Epidermal melanocyte (primary cell): ENCODE measurements around the gene UXS1.
A peak's percentile ranks its signal among the peaks of the same experiment; 100 is the strongest.

Experiments used
- DNase-seq: peaks from one replicate; pipeline ENCODE4 v3.0.0; 2011; ENCODE audit warnings: low spot score; ENCODE audit not compliant: insufficient read length

The UXS1 gene

DNA sequence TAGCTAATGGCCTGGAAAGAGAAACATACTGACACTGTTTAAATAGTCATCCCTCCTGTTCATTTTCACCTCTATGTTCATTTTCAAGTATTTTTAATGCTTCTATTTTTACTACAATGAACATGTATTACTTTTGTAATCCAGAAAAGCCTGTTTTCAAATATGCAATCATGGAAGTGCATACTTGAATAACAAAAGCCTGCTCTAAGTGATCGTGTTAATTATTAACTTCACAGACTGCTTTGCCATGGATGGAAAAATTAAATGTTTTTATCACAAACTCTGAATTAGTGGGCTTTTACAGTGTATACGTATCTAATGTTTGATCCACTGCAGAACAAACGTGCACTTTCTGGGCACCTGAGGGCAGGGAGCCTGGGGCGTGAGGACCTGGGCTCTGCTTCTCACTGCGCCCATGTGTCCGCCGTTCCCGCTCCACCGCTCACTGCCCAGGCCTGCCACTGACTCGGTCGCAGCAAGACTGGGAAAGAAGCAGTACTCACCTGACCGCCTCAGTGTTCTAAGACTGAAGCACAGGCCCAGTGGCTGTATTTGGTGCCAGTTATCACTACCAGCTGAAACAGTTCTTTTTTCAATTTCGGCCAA lies 80.6 kb downstream of the UXS1 start:
- no peak for DNase-seq

DNA sequence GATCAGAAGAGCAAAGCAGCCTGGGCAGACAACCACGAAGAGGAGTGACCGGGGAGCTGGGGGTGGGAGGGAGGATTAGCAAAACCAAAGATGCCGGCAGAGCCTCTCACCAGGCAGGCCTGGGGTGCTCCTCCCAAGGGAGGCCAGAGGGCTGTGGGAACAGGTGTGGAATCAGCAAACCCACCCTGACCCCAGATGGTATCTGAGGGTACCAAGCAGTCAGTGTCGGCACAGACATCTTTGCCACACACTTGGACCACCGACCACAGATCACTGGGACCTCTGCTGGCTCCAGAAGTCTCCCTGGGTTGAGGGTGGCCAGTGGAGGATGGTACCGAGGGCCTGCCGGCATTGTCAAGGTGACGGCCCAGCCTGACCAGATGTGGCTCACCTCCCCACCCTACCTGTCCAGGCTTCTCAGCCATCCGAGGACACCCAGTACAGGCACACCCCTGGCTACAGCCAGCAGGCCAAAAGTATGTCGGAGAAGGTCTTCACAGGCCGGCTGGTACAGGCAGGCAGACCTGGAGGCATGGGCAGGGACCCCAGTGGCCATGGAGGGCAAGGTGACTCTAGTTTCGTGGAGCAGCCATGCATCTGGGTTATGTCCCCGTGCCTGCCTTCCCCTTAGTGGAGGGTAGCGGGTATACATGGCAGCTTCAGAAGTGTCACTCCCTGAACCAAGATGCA lies 82.1 kb downstream of the UXS1 start:
- no peak for DNase-seq

DNA sequence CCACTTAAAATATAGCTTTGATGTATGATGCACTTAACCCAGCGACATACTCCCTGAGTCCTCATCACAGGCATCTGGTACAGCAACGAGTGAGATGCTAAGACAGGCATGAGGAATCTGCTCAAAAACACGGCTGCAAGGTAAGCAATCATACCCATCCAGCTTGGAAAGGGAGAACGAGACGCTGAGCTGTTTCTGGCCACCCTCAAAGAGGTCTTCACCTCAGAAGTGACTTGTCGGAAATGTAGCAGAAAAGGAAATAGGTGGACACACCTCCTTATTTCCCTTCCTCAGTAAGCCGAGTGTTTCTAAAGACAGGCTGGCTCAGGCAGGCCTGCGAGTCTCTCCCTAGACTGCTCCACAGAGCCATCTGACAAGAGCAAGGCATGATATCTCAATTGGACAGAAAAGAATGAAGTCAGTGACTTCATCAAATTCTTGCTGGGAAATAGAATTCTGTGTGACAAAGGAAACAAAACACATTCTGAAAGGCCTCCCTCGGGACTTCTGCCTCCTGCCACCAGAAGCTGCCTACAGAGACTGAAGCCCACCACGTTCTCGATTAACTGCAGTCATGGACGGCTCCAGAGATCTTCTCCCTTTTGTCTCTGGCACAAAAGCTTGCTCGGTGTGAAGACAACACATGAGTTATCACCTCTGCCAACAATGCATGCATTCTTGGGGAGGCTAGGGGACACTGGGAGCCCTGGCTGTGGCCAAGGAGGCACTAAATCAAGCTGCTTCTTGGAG lies 84.3 kb downstream of the UXS1 start:
- DNase-seq, result no peak

DNA sequence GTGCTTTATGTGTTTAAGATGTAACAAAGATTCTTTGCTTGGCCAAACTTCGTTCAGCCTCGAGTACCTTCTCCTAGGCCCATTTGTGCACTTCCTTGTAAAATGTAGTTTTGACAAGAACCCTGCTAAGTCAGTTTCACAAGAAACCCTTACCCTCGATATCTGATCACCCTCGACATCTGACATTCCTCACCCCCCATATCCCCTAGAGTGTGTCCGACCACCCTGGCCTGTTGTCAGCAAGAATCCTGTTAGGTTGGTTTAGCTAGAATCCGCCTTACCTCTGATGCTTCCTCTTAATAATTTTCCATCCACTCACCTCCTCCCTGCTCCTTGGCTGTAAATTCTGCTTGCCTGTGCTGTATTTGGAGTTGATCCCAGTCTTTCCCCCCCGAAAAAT lies 85.3 kb downstream of the UXS1 start:
- DNase-seq, result no peak

DNA sequence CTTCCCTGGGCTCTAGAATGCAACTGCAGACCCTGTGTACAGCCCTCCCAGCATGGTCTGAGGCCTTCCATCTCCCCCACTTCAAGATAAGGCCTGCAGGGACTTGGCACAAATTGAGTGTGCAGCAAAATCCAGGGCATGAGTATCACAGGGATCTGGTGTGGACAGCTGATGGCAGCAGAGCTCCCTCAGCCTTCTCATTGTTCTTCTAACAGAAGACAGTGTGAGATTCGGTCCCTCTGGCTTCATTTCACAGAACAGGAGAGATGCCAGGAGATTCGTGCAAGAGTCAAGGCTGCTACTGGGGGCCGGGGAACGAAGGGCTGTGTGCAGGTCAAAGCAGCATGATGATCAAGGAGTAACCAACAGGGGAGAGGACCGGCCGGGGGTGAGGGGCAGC lies 85.8 kb downstream of the UXS1 start:
- no peak for DNase-seq

DNA sequence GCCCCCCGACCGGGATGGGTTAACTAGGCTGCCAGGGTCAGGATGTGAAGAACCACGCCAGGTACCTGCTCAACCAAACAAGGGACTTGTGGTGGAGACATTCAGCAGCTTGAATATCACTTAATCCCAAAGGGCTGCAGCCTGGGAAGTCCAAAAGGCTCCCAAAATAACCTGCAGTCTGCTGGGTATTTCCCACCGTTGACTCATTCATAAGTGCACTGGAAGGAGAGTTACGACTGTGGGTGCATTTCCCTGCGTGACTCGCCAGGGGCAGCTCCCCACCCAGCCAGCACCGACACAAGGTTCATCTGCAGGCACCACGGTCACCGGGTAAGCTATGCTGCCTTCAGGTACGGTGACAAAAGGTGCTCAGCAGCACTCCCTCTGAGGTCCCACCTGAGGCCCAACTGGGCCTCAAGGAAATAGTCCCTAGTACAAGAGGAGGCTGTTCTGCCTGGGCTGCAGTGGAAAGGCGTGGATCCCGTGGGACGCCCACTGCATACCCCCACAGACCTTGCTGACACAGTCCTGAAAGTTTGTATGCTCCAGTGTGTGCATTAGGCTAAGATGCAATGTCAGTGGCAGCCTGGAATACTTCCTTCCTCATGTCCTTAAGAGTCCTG lies 86.5 kb downstream of the UXS1 start:
- DNase-seq, result no peak

DNA sequence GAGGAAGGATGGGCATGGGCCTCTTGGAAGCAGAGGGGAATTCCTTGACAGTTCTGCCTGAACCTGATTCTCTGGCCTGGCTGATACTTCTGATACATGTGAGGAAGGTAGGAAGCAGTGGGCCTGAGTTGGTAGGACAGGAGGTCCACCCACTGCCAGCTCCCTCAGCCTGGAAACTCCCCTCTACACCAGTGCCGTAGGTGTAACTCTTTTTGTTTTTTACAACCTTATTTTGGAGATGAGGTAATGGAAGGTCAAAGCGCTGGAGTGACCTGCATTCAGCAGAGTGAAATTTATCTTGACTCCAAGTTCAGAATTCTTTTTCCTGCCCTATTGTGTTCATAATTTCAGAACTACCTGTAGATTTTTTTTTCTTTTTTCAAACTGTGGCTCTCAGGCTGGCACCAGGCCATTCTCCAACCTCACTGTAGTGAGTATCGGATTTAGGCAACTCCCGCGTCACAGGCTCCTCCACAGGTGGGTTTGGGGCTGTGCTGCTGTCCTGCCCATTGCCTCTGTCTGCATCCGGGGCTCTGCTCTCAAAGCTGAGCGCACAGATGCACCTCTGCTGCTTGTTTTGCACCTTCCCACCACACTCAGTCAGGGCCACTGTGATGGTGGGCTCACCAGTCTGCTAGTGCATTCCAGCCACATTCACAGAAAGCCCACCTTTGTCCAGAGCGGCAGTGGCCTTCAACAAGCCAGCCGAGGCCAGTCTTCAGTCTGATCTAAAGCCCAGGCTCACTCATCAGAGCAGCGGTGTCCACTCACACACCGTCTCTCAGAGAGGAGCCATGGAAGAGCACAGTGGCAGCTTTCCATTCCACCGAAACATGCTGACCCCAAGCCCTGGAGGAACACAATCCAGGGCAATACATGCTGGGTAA lies 87.2 kb downstream of the UXS1 start:
- DNase-seq, result no peak

DNA sequence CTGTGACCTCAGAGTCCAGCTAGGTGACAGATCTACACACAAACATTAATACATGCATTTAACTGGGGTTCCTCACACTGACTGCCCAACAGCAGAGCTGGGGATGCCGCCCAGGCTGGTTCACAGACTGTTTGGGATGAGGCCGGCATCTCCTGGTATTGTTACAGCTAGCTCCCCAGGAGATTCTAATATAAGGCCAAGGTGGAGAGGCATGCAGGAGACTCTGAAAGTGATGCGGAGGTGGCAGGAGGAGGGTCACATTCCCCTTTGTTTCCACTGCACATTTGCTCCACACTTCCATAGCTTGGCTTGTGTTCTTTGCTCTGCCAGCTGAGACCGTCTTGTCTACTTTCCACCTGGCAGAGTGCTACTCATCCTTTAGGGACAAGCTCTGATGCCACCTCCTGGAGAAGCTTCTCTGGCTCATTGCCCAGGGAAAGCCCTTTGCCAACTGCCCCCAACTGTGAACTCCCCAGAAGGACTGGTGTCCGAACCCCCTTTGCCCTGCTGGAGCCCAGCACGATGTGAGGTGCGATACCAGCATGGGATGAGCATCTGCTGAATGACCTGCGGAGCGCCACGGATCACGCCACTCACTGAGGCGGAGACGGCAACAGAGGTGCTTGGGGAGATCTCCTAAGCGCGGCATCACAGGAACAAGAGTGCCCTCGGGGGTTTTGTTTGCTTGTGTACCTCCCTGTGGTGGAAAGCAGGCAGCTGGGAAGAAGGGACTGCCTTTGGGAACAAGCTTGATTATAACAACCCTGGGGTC lies 88.8 kb downstream of the UXS1 start:
- DNase-seq, result no peak

DNA sequence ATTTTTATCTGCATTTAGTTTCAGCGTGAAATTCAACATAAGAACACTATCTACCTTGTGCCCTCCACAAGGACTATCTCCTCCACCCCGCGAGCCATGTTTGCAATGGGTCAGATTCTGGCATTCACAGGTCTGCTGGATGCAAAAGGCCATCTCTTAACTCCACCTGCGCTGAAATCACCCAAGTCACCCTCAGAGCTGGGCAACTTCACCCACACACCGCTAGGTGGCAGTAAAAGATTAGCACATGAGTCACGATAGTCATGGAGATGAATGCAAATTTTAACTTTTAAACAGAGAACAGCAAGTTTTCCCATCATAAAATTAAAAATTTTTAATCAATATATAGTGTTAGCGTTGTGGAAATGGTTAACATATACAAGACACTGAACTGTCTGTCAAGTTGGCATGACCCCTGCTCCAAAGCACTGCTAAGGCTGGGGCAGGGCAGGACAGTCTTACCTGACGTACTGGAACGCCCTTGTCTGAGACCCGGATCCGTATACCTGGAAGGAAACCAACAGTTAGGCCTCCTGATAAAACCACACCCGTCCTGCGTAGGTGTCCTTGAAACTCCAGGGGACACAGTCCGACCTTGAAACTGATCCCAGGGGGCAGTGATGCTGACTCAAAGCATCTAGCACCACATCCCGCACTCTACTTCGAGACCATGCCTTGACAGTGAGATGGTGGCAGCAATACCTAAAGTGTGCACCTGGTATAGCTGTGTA lies 89.6 kb downstream of the UXS1 start:
- peak; percentile 72 for DNase-seq

DNA sequence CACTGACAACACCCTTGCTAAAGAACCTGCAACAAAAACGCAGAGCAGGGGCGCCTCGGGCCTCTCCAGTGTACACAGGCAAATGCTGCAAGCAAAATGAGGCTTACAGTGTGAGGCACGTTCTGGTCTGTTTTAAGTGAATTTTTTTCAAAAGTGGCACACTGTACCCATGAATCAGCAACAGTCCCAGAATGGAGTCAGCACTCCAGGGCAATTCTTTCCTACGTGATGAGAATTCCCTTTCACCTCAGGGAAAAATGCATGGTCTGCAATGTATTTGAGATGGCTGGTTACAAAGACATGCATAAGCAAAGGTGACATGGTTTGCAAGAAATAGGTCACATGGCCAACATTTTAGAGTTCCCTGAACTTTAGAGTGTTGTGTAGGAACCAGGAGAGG lies 94.4 kb downstream of the UXS1 start:
- DNase-seq, result no peak

DNA sequence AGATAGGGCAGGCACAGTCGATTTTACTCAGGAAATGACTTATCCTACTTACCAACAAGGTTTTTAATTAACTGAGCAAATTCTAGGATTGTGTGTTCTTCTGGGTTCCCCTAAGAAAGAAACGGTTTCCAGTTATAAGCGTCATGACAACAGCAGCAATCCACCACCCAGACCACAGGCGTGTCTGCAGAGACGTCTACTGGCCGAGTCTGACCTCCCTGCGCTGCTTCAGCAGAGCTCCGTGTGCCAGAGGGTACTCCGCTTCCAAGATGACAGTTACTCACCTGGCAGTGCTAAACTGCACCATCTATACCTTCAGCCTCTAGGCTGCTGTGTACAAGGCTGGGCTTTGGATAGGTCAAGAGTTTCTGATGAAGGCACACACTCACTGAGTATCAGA lies 95.4 kb downstream of the UXS1 start:
- no peak for DNase-seq

DNA sequence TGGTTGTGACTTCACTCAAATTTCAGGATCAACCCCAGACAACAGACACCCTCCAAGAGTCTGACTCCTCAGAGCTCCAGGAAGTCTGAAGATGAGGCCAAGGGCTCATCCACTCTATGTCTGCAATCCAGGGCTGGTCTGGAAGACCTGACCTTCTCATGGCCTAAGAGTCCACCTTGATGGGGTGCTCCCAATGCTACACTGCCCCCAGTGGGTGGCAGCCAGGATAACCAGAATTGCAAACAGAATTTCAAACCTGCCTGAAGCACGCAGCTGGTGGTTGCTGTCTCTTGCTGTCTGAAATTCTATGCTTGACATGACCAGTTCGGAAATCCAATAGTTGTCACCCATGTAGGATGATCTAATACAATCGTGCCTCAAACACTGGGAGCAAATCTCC lies 96.0 kb downstream of the UXS1 start:
- DNase-seq, result no peak

DNA sequence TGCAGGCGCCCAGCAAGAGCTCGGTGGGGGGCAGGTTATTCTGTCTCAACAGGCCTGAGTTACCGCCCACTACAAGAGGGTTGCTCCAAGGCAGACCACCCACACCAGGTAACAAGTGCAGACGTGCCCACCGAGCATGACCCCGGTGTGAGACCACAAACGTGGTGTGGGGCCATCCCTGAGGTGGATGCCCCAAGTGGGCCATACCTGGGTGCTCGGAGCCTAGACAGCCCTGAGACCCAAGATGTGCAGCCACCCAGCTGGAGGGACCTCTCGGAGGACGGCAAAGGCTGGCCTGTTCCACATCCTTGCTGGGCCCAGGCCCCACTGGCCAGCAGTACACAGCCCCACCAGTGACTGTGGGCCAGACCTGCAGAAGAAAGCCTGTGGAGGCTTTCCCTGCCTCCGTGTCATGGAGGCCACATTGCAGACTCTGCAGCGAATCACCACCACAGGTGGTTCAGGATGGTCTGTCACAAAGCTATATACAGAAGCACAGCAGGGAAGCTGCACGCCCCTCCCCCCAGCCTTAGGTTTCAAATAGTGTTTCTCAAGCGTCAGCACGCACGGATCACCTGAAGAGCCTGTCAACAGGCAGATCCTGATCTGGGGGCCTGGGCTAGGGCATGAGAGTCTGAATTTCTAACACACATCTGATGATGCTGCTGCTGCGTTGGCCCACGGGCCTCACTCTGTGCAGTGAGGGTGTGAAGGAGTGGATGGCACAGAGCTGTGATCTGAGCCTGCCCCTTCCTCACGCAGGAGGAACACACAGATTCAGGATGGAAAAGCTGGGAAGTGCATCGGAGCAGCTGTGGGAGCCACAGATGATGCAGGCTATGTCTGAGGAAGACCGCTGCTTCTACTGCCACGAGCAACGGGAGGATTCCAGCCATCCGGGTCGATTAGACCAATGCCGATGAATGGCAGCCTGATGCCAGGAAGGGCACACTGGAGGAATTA lies 96.8 kb downstream of the UXS1 start:
- DNase-seq, result no peak

DNA sequence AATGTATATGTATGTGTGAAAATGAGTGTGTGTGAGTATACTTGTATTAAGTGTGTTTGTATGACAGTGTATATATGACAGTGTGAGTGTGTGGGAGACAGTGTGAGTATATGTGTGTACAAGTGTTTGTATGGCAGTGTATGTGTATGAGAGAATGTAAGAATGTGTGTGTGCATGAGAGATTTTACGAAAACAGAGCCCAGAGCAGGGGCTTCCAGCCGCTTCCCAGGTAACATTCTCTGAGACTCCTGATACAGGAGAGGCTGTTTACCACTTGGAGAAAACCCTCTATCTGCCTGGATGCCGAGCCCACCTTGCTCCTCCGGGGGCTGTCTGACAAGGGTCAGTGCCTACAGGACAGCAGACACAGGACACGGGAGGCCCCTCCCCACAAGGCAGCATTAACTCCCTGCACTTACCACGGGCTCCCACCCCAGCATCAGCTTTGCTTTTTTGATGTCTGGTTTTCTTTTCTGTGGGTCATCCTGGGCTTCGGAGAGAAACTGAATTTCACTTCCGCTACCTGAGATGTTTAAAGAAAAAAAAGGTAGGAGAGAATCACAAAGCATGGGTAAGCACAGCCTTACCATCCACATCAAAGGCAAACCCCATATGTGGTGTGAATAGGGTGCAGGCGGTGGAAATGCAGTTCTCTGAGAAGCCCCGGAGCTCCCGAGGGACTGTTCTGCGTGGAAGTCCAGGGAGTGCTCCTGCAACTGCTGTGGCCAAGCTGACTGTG lies 97.6 kb downstream of the UXS1 start:
- DNase-seq, result no peak

DNA sequence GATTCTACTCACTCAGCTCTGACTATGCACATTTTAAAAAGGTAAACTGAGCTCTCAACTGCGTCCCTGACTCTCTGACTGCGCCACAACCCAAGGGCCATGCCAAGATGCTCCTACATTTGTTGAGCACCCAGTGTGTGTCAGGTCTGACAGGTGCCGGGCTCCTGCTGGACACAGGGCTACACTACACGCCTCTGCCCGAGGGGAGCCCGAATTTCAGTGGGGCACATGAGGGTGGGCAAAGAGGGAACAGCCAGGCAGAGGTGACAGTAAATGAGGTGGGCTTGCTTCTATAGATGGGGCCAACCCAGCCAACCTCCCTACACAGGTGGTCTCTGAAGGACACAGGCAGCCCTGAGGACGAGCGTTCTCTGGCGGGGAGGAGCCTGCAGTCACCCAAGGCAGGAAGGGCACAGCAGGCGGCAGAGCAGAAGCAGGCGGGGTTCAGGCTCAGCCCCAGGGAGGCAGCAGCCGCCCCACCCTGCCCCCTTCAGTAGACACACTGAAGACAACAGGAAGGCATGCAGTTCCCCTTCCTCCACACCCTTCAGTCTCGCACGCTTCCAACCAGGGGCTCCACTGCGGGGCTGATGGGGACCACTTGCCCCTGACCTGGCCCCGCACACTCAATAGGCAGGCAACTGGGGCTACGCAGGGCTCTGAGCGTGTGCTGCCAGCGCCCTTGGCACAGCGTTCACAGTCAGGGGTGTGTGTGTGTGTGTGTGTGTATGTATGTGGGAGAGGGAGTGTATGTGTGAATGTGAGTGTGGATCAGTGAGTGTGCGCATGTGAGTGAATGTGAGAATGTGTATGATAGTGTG lies 98.4 kb downstream of the UXS1 start:
- DNase-seq, result no peak

DNA sequence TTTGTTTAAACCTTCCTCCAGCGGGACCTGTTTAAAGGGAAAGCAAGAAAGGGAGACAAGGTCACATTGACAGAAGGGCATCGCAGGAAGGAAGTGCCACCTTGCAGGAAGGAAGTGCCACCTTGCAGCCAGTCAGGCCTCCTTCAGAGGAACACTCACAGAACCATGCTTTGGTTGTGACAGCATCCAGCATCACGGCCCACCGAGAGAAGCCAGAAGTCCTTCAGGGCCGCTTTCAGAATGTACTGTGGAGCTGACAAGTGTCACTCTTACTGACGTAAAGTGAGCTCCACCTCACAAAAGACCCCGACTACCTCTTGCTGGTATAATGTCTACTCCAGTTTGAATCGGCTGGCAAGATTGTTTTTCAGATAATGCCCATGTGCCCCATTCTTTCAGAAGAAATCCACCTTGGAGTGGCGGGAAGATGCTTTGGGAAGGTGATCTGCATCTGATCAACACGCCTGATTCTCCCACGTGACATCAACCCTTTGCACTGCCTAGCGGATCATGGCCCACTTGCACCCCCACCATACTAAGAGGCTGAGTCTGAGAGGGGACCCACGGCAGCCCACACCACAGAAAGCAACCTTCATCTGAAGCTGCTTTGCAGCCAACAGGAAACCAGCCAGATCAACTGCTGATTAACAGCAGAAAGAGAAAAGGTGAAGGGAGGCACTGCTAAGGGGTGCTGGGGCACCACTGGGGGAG lies 99.8 kb downstream of the UXS1 start:
- no peak for DNase-seq
